GM12864 (cell line): ENCODE measurements around the gene ASPG.

Experiments used
- DNase-seq: peaks from one replicate; pipeline ENCODE4 v3.0.0-alpha.2; 2011; ENCODE audit warnings: low read depth
- H3K4me3 ChIP-seq: 2 replicates; pipeline ENCODE4 v1.5.1; 2011; ENCODE audit warnings: mild to moderate bottlenecking, low read depth, low read length, control low read depth
- TF ChIP-seq, protein P1 (sequence below): IDR thresholded peaks from 2 replicates; pipeline ENCODE4 v1.5.1; 2011; ENCODE audit warnings: low read depth, mild to moderate bottlenecking, moderate library complexity, low read length, control low read depth, inconsistent platforms; ENCODE audit errors: missing control alignments

ASPG gene

DNA sequence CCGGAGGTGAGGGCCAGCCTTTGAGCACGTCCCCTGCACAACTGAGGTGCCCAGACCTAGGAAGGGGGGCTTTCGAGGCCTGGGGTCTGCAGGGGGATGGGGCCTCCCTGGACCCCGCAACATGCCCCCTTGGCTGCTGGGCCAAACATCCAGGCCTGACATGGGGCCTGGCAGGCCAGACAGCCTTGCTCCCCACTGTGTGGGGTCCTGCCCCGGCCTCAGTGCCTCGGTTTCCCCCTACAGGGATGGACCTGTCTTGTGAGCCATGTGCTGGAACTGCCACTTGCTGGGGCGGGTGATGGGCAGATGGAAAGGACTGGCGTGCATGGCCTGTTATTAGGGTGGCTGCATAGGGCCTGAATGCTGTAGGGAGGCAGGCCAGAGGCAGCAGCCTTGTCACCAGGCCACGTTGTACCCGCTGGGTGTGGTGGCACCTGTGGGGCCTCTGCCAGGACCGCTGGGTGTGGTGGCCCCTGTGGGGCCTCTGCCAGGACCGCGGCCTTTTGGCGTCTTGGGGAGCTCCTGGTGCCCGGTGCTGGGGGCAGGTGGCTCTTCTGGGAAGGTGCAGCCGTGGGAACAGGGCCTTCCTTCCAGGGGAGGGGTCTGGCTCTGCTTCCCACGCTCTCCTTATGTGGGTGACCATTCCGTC lies 20.4 kb downstream of the ASPG start:
- TF ChIP-seq, protein P1, sequence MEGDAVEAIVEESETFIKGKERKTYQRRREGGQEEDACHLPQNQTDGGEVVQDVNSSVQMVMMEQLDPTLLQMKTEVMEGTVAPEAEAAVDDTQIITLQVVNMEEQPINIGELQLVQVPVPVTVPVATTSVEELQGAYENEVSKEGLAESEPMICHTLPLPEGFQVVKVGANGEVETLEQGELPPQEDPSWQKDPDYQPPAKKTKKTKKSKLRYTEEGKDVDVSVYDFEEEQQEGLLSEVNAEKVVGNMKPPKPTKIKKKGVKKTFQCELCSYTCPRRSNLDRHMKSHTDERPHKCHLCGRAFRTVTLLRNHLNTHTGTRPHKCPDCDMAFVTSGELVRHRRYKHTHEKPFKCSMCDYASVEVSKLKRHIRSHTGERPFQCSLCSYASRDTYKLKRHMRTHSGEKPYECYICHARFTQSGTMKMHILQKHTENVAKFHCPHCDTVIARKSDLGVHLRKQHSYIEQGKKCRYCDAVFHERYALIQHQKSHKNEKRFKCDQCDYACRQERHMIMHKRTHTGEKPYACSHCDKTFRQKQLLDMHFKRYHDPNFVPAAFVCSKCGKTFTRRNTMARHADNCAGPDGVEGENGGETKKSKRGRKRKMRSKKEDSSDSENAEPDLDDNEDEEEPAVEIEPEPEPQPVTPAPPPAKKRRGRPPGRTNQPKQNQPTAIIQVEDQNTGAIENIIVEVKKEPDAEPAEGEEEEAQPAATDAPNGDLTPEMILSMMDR: no peak
- DNase-seq: no peak
- no peak overlapping the region for H3K4me3 ChIP-seq

DNA sequence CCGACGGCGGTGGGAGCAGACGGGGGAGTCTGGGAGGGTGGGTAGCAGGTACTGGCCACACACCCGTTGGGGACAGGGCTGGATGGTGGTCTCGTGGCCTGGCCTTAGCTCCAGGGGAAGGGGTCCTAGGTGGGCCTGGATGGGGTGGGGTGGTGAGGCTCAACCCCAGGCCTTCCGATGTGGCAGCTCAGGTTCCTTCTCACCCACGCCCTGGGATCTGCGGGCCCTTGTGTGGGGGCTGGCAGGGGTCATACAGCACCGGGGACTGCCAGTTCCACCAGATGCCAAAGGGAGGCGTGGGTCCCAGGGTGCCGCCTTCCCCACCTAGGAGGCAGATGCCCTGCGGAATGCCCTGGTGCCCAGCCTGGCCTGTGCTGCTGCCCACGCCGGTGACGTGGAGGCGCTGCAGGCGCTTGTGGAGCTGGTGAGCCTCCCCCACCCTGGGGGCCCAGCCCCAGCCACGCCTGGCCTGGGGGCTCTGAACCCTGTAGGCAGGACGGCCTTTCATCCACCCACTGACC lies 21.0 kb downstream of the ASPG start:
- TF ChIP-seq, protein P1: no peak
- no peak for DNase-seq
- no peak overlapping the region for H3K4me3 ChIP-seq

DNA sequence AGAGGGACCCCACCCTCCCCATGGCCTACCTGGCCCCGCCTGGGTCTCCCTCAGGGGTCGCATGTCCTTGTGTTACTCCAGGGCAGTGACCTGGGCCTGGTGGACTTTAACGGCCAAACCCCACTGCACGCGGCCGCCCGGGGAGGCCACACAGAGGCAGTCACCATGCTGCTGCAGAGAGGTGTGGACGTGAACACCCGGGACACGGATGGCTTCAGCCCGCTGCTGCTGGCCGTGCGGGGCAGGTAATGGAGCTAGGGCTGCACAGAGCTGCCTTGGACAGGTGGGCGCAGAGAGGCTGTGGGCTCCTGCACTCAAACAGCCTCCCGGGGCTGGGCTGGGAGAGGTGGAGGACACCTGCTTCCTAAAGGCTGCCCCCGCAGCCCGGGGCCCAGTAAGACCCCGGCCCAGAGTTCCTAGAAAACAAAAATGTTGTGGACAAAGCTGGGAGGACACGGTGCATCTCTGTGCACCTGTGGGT lies 21.6 kb downstream of the ASPG start:
- TF ChIP-seq, protein P1: no peak
- no peak for DNase-seq
- H3K4me3 ChIP-seq: no peak overlapping the region

DNA sequence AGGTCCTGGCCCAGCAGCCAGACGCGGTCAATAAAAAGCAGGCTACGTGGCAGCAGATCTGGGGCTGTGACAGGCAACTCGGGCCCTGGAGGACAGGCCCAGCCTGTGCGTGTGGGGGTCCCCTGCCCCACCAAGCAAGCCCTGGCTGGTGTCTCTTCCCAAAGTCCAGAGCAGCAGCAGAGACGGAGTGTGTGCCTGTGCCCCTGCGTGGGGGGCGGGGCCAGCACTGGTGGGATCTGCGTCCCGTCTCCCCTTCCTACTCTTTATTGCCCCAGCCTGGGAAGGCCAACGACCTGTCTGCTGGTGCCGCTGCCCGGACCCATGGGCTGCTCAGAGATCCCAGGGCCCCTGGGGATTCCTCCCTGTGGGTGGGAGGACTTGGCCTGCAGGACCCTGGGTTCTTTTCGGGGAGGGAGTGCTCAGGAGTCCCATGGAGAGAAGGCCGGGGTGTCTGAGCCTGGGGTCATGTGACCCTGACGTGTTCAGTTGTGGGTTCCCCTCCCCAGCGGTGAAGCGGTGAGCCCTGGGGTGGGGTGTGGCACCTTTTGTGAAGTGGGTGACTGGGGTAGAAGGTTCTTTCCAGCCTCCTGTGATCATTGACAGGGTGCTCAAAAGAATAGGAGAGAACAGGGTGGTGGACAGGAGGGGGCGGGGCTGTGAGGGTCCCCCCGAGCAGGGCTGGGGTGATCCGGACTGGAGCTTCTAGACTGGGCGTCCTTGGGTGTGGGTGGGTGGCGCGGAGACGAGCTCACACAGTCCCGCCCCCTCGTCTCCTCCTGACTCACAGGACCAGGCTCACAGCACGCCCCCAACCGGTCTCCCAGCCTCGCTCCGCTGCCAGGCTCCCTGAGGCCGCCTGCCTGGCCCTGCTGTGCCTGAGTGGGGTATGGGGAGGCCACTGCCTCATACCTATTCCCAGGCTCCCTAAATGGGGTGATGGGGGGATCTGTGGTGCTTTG lies 22.4 kb downstream of the ASPG start:
- TF ChIP-seq, protein P1: no peak
- DNase-seq: no peak
- H3K4me3 ChIP-seq: no peak overlapping the region

DNA sequence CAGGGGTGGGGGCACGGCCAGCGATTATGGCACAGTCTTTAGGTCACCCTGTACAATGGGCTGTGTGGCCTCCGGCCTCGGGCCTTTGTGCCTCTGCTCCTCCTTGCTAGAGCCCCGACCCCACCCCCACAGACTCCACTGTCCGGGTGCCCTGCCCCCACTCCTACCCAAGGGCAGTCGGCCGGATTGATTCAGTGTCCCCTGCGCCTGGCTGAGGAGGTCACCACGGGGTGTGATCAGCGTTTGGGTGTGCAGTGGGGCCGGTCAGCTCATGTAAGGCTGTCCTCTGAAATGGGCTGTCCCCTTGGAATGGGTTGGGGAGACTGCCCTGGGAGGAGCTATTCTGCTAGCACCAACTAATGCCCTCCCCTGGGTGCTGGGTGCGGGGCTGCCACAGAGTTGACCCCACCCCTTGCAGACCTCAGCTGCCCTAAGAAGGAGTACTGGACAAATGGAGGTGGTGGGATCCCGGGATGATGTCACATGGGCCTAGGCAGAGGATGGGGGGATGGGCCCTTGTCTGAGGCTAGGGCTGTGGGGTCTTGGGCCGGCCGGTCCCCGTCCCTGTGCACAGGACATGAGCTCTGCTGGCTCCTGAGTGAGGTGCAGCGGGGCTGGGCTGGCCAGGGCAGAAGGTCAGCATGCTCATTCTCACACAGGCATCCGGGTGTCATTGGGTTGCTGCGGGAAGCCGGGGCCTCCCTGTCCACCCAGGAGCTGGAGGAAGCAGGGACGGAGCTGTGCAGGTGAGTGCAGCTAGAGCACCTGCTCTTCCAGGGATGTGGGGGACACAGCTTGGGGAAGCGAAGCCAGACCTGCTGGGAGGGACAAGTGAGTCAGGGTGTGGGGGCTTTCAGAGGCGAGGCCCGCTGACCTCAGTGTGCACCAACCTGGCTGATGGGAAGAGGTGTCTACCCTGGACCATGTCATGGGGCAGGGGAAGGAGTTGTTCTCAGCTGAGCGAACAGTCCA lies 23.4 kb downstream of the ASPG start:
- no peak for DNase-seq
- TF ChIP-seq, protein P1: no peak
- H3K4me3 ChIP-seq: no peak overlapping the region

DNA sequence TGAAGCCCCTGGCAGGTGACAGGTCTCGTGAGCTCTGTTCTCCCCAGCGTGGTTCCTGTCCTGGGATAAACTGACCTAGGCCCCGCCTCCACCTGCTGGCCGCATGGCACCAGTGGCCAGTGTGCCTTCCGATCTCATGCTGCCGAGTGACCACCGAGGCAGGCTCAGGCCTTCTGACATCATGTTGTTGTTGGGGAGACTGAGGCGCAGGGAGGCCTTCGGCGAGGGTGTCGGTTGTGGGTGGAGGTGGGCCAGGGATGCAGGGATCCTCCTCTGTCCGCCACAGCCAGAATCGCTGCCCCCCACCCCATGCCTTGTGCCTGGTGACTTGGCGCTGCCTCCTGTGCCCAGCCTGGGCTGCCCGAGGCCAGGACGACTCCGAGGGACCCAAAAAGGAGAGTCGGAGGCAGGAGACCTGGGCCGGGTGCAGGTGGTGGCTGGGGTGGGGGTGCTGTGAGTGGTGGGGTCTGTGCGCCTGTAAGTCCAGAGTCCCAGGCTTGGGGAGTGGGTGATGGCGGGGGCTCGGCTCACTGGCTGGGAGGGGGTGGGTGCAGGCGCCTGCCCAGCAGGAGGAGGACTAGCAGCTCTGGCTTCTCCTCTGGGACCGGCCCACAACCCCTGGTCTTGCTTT lies 24.3 kb downstream of the ASPG start:
- DNase-seq: no peak
- TF ChIP-seq, protein P1: no peak
- no peak overlapping the region for H3K4me3 ChIP-seq
